SK-N-MC (cell line): Measurements from ENCODE around the gene GREB1L.

ENCODE experiments used
- EZH2 ChIP-seq: fragments of 200-600 bp; sonication (generic); IDR thresholded peaks from one replicate; pipeline ENCODE4 v1.6.1; 2017; ENCODE audit warnings: antibody characterized with exemption
- FOXP2 ChIP-seq: optimal IDR thresholded peaks from 2 replicates; pipeline ENCODE3; 2011; ENCODE audit warnings: mild to moderate bottlenecking, moderate library complexity; ENCODE audit not compliant: insufficient read depth; ENCODE audit errors: extremely low read length, control extremely low read depth
- POLR2AphosphoS5 ChIP-seq: IDR thresholded peaks from 2 replicates; pipeline ENCODE4 v1.6.1; 2012; ENCODE audit warnings: mild to moderate bottlenecking, low read depth, low read length, borderline replicate concordance

DNA sequence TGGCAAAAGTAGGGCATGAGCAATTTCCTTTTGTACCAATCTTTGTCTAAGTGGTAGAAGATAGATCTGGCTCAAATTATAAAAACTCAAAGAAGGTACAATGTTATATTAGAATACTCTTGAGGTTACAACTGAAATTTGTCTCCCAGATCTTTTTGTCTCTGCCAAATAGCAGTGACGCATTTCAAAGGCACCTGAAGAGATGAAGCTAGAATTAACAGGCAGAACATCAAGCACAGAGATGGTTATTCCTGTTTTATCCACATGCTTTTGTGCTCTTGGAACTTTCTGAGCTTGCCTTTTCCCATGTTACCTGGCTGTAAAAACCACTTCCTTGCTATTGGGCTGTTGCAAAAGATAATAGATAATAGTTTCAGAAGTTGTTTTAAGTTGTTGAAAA, 74.3 kb downstream of the GREB1L start:
- no peak for TF ChIP-seq POLR2AphosphoS5
- no peak for TF ChIP-seq EZH2
- no peak for TF ChIP-seq FOXP2
